ENCODE data around the gene PLP2.
A peak's percentile ranks its signal among the peaks of the same experiment; 100 is the strongest.
"Not testable (repeated sequence)": the region's sequence is repeated elsewhere in the genome, so short reads cannot be mapped to it uniquely, and the experiment has no call there.

Gene PLP2

DNA sequence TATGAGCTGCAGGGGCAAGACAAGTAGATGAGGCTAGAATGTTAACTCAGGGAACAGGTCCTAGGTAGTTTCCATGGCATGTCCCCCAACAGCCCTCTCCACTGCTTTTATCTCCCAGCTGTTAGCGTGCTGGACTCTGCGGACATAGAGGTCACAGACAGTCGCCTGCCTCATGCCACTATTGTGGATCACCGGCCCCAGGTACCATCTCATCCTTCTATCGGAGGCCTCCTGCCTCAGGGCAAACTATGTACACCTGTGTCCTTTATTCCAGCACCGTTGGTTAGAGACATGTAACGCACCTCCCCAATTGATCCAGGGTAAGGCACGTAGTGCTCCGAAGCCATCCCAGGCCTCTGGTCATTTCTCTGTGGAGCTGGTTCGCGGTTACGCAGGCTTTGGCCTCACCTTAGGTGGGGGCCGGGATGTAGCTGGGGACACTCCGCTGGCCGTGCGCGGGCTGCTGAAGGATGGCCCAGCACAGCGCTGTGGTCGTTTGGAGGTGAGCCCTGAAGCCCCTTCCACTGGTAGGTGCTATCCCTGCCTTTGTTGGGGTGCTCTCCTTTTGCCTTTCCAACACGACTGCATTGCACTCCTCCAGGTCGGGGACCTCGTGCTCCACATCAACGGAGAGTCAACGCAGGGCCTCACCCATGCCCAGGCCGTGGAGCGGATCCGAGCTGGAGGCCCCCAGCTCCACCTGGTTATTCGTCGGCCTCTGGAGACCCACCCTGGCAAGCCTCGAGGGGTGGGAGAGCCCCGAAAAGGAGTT lies 6.9 kb upstream of the PLP2 start:
- DNase-seq, result no peak

DNA sequence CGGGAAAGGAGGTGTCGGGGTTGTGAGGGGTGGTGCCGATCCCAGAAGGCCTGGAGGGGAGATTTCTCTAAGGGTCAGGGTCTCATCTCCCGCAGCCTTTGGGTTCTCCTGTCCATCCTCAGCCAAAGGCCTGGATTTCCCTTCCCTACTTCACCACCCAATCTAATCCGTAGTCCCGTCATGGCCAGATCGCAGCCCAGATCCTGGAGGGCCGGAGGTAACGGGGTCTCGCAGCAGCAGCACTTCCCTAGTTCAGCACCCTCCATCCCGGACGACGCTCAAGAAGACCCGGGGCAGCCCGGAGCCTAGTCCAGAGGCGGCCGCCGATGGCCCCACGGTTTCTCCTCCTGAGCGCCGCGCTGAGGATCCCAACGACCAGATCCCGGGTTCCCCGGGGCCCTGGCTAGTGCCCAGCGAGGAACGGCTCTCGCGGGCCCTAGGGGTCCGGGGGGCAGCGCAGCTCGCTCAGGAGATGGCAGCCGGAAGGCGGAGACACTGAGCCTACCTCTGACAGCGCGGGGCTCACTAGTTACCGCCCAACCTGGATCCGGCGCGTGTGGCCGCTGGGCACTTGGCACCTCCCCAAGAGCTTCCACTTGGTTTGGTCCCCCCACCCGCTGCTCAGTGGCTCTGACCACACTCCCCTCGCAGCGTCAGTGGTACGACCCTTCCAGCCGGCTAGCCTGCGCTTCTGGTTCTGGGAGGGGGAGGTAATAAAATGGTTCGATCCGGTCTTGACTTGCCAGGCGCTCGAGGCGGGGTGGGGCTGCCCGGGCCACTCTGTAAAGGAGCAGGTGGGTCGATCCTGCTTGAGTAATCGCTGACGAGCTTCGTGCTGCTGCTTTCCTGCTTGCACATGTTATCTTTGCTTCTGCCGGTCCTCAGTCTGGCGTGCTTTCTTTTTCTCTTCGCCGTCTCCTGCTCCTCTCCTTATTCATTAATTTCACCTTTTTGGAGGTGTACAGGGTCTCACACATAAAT lies 5.5 kb upstream of the PLP2 start:
- peak; percentile 88 for DNase-seq

DNA sequence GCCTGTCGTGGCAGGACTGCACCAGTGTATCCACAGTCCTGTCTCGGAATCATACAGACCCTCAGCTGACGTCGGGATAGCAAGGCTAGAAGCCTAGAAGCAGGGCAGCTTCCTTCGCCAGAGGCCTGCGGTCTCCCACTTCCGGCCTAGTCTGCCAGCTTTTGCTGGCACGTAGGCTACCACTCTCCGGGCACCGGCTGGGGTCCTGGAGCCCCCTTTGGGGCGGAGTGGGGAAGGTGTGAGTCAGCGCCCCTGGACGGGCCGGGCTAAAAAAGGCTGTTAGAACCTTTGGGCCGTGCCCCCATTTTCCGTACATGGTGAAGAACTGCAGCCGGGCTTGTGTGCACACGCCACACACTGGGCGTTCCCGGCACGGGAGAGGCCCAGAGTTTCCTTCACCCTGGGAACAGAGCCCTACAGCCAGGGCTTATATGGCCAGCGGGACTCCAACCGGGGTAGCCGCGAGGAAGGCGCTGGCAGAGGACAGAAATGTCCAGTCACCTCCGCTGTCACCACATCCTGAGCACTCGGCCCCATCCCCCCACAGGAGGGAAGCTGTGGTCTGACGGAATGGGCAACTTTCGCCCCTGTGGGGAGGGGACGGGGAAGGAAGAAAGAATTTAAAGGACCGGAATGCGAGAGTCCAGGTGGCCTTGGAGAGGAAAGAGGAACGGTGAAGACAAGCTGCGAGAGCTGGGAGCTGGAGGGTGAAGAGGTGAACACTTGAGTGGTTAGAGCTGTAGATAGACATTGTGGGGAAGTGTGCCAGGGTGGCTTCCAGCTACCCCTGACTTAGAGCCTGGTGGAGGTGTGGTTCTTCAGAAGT lies 4.6 kb upstream of the PLP2 start:
- peak; percentile 26 for DNase-seq

DNA sequence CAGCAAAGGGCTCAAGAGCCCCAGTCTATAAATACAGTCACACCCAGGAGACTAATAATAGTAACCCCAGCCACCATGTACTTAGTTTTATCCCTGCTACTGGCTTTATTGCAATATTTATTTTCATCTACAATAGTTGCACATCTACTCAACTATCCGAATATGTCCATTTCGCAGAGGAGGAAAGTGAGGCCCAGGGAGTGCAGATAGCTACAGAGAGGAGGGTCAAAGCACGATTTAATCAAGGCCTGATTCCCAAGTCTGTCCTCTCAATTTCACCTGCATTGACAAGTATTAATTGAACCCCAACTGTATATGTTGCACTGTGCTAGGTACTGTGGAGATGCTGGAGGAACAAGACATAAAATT lies 4.0 kb upstream of the PLP2 start:
- DNase-seq, result no peak

DNA sequence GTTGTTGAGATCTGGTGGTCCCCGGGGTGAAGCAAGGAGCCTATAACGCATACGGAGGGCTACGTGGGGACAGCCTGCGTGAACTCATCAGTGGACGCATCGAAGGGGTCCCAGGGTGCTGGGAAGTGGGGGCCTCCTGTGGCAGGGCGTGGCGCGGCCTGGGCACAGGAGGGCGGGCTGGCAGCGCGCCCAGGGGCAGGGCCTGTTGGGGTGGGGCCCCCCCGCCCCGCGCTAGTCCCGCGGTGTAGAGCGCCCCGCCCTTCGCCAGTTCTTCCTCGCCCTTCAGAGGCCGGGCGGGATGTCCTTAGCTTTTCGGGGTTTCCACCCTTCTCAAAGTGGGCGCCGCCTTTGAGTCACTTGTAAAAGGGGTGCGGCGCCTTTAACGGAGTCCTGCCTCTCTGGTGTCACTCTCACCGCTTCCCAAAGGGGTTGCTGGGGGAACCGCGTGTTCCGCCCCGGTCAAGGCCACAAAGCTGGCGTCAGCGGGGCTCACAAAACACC lies 632 bp downstream of the PLP2 start:
- no peak for DNase-seq

DNA sequence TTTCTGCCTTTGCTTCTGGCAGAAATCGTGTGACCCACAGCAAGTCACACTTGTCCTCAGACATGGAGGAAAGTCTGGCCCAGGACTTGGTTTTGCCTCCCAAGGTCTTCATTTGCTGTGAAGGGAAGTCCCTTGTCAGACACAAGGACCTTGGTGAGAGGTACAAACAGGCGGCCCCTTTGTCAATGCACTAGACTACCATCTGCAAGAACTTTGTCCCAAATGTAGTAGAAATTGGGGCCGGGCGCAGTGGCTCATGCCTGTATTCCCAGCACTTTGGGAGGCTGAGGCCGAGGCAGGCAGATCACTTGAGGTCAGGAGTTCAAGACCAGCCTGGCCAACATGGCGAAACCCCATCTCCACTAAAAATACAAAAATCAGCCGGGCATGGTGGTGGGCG lies 1.8 kb downstream of the PLP2 start:
- not testable (repeated sequence) for DNase-seq

DNA sequence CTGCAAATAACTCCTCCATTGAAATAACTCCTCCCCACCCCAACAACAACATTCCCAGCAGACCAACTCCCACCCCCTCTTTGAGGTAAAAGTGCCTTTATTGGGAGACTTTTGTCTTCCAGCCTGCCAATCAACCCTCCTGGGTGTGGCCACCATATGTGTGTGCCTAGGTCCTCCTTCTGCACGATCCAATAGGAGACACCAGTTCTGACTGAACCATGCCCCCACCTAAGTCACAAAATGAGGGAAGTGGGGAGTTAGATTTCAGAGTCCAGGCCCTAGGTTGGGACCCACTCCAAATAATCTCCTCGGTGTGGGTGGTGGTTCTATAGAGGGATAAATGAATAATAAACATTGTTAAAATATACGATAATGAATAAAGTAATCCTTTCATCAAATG lies 3.0 kb downstream of the PLP2 start:
- DNase-seq, result no peak

DNA sequence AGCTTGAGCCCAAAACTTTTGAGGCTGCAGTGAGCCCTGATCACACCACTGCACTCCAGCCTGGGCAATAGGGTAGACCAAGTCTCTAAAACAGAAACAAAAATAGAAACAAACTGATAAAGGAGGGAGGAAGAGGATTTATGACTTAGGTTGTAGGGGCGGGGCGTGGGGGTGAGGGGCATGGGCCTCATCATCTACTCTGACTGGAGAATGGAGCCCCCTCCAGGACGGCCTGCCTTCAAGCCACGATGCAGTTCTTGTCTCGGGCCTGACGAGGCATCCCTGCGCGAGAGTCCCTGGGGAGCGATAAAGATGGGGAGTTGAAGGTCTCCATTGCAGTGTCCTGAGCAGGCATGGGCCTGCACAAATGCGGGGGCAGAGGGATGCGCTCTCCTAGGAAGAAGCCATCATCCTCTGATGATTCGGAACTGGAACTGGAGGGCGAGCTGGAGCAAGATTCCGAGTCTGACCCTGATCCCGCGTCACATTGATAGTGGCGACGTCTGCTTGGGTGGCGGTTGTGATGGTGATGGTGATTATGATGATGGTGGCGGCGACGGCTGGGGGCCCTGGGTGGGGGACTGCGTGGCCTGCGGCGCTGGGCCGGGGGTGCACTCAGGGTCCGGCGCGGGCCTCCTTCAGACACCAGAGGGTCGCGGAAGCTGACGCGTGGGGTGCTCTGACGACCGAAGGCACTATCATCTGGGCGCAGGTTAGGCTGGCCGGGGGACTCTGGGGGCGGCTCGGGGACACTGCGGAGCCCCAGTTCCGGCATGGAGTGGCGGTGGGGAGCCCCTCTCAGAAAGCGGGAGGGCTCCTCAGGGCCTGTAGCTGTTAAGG lies 4.0 kb downstream of the PLP2 start:
- no peak for DNase-seq

DNA sequence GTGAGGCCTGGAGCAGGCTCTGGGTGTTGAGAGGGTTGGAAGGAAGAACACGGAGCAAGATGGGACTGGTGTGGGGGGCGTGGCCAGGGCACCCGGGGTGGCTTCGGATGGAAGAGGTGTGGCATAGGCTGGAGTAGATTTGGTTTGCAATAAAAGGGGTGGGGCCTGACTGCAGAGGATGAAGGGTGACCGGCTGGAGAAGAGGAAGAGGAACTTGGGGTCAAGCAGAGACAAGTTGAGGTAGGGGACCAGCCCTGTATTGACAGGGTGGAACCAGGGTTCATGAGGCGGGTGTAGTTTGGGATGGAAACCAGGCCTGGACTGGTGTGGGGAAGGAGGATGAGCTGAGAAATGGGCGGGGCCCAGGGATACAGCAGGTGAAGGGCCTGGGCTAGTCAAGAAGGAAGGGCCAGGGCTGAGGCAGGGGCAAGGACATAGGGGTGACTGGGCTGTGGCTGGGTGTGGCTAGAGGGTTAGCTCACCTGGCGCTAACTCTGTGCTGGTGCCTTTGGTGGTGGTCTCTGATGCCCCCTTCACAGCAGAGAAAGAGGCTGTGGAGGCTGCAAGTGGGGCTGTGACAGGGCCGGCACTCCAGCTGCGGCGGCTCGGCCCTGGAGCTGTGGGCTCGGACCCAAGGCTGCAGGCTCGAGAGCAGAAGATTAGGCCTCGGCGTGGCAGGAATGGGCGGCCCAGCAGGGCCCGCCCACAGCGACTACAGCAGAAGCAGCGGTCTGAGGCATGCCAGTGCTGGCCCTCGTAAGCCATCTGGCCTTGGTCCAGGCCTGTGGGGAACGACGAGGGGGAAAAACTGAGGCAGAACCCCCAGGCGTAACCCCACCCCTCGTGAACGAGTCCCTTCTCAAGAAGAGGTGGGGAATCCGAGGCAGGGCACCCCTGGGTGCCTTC lies 5.0 kb downstream of the PLP2 start:
- DNase-seq, result no peak

DNA sequence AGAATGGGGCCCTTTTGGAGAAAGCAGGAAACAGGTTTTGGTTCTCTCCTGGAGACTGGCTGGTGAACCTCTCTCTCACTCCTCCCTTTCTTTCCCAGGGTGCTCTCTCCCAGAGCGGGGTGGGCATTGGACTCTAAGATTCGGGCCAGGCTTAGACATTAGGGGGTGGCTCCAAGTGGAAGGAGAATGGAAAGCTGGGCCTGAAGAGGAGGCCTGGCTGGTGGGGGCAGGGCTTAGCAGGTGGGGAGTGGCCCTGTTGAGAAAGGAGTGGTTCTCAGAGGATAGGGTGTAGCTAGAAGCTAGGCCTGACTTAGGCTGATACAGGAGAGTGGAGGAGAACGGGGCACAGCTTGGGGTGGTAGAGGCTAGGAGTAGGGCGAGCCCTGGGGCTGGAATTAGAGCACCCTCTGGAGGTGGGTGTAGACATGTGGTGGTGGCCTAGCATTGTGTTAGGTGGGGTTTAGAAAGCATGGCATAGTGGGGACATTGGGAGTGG lies 5.7 kb downstream of the PLP2 start:
- no peak for DNase-seq

DNA sequence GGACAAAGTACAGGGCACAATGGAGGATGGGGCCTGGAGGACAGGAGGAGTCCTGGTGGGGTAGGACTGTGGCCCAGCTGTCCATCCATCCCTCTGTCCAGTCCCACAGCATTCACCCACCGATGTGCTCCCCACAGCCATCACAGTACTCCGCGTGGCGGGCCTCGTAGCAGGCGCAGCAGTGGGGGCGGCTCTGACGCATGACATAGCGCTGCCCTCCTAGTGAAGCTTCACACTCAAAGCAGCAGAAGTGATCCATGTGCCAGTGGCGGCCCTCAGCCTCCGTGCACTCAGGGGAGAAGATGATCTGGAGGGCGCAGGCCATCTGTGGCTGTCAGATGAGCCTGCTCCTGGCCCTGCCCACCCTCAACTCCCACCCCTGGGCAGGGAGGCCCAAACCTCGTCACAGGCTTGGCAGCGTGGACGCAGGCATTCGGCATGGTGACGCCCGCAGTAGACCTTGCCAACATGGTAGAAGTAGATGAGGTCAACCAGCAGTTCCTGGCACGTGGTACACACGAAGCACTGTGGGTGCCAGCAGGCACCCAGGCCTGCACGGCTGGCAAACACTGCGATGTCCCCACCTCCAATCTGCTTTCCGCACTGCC lies 6.3 kb downstream of the PLP2 start:
- no peak for DNase-seq

DNA sequence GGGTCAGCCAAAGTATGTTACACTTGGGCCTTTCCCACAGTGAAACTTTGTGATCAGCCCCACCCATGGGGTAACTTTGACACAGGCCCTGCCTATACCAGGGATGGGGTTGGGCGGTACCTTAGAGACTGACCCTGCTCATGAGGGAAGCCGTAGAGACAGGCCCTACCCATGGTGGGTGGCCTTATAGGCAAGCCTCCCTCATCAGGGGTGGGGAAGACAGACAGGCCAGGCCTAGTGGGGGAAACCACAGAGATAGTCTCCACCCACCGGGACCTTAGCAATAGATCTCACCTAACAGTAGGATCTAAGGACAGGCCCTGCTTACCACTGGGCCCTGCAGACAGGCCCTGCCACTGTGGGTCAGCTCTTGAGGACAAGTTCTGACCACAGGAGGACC lies 6.8 kb downstream of the PLP2 start:
- no peak for DNase-seq

DNA sequence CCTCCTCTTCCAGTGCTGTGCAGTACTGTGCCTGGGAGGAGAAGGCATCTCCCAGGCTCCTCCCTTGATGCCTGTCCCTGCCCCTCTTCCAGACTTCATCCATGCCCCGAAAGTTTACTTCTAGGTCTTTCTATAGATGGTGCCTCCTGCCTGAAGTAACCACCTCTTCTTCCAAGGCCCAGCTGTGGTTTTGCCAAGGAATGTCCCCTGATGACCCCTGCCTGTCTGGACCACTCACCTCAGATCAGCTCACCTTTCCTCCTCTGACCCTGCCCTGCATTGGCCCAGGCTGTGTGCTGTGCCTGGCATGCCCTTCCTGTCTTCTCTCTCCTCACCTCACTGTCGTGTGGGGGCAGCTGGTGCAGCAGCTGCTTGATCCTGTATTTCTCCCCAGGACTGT lies 7.7 kb downstream of the PLP2 start:
- no peak for DNase-seq

DNA sequence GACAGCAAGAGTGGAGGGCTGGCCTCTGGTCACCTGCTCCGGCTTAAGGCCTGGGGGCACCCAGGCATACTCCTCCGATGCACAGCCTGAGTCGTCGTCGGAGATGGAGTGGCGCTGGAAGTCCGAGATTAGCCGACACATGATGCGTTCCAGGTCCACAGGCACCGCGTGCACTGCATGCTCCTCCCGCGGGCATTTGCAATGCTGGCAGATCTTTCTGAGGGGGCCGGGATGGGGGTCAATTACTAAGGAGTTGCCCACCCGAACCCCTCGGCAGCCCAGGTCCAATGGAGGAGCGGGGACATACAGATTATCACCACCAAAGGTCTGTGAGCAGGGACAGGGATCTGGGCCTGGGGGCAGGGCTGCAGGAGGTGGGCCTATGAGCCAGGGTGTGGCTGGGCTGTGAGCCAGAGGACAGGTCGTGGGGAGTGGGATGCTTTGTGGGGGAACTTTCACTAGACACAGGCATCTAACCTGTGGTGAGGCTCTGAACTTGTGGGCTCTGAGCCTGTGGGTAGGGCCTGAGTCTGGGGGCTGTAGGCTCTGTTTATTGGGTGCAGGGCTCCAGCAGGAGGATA lies 12.1 kb downstream of the PLP2 start:
- no peak for DNase-seq

DNA sequence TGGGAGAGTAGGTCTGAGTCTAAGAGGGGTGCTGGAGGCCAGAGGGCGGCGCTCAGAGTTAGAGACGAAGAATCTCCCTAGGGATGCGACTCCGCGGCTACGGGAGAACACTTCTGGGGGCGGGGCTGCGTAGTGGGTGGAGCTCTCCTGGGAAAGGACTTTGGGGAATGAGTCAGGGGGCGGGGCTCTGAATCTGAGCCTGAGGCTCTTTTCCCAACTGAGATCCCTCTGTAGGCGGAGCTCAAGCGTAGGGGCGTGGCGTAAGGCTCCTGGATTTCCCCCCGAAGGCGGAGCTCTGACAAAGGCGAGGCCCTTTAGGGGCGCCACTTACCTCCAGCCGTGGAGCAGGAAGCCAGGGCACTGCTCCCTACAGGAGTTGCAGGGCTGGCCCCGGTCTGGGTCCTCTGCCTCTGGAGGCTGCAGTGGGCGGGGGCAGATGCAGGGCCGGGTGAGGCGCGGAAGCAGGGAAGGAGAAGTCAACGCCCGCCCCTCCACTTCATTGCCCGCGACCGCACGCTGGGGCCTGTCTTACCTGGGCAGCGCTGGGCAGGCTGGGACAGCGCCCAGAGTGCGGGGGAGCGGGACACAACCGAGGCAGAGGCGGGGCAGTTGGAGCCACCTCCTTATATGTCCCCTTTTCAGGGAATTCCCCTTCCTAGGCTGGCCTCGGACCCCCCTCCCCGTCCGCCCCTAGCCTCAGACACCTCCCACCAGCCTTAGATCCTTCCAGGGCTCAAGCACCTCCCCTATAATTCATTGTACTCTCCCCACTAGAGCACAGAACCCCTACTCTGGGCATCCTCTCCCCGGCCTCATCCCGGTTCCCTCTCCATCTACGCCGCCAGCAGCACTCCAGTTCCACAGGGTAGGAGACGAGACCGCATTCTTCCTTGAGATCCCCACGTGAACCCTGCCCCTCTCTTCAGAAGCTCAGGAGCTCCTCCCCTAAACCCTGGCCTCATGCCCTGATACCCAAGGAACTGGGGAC lies 12.9 kb downstream of the PLP2 start:
- peak; percentile 63 for DNase-seq

DNA sequence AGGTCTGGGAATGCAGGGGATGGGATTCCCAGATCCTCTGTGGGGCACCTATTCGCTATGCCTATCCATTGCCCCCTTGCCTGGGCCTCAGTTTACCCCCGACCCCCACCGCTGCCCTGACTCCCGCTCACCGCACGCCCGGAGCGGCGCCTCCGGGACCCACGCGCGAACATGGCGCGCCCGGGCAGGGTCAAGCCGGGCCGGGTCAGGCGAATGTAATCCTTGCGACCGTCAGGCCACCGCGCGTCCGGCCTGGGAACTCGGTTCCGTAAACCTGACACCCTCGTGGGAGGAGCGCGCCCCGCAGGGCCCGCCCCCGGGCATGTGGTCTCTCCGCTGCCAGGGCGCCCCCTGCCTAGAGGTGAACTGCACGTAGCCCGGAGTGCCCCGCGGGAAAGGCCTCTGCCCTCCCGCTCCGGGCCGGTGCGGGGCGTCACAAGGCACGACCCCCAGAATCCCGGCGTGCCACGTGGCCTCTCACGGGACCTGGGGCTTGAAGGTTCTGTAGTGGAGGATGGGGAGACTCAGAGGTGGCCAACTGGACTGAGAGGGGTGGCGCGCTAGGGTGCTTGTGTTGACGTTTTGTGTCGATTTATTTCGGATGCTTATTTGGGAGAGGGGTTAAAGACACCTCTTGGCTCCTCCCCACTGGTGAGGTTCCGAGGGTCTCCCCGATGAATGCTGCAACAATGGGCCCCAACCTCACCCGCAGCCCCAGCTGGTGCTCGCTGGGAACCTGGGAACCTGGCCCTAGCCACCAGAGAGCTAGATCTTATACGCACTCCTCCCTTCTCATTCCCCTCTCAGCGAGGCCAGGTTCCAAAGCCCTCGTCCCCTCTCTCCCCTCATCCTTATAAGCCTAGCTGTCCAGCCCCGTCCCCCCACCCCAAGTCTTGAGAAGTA lies 14.7 kb downstream of the PLP2 start, which contains the start of gene PRICKLE3:
TSS of gene PRICKLE3 (minus strand) at position 249 of the 903 bp plus-strand sequence. CDS start at position 173, 76 bp downstream.
- no peak for DNase-seq

DNA sequence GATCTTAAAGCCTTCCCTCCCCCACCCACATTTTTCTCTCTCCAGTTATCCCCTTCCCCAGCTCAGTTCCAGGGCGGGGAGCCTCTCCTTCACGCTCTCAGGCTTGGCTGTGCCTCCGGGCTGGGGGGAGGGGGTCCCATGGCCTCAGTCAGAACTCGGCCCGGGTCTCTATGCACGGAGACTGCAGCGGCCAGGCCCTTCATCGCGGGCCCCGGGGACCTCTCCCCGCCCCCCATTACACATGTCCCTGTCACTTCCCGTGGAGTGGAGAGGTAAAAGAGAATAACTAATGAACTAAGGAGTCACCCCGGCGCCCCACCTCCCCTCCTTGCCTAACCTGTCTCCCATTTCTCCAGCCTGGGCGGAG lies 15.3 kb downstream of the PLP2 start:
- no peak for DNase-seq

All from SHP77 treated with DMSO at 0.1 percent for 48 hours (cell line).